Fibroblast of upper back skin (primary cell): ENCODE results near the gene LRBA.
A peak's percentile ranks its signal among the peaks of the same experiment; 100 is the strongest.
"Not testable (repeated sequence)": the region's sequence is repeated elsewhere in the genome, so short reads cannot be mapped to it uniquely, and the experiment has no call there.

Experiments
- DNase-seq: peaks from one replicate; pipeline ENCODE4 v3.0.0-alpha.2; 2013

LRBA gene

DNA sequence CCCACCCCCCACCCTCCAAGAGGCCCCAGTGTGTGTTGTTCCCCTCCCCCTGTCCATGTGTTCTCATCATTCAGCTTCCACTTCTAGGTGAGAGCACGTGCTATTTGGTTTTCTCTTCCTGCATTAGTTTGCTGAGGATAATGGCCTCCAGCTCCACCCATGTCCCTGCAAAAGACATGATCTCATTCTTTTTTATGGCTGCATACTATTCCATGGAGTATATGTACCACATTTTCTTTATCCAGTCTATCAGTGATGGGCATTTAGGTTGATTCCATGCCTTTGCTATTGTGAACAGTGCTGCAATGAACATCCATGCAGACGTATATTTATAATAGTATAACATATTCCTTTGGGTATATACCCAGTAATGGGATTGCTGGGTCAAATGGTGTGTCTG is 628.7 kb downstream of the LRBA start:
- DNase-seq, result not testable (repeated sequence)

DNA sequence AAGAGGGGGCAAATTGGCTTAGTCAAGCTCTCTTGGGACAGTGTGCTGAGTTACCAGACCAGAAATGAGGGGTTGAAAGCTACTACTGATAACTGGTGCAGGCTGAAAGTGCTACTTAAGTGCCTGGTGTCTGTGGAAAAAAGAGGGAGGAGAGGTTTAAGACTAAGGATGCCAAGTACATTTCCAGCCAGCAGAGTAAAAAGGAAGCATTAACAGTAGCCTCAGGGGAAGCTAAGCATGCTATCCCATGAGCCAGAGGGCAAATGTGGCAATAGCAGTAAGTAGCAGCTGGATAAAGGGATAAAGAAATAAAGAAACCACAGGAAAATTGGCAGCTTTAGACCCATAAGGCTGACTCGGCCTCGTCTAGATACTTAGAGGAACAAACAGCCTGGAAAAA is 629.5 kb downstream of the LRBA start:
- DNase-seq, result peak; percentile 92

DNA sequence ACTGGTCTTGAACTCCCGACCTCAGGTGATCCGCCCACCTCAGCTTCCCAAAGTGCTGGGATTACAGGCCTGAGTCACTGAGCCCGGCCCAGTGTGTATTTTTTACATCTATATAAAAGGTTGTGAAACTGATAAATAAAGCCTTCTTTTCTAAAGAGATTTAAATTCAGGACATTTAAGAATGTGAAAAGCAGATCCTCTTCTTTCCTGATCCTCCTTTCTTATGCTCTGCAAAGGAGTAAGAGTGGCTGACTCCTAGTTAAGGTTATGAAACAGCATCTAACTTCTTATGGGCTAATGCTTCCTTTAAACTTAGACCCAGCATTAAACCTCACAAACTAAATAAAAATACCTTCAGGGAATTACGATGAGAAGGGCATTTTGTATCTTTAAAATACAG is 630.8 kb downstream of the LRBA start:
- DNase-seq, result no peak

GRCh38 chr4:150382028-150382427 is 633.1 kb downstream of the LRBA start:
- no peak for DNase-seq

DNA sequence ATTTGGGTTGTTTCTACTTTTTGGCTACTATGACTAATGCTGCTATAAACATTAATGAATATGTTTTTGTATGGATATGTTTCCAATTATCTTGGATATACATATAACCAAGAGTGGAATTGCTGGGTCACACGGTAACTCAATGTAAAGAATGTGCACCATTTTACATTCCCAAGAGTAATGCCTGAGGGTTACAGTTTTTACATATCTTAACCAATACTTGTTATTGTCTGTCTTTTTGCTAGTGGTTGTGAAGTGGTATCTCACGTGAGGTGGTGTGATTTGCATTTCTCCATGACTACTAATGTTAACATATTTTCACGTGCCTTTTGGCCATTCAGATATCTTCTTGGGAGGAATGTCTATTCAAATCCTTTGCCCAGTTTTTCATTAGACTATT is 633.5 kb downstream of the LRBA start:
- DNase-seq, result peak; percentile 64

DNA sequence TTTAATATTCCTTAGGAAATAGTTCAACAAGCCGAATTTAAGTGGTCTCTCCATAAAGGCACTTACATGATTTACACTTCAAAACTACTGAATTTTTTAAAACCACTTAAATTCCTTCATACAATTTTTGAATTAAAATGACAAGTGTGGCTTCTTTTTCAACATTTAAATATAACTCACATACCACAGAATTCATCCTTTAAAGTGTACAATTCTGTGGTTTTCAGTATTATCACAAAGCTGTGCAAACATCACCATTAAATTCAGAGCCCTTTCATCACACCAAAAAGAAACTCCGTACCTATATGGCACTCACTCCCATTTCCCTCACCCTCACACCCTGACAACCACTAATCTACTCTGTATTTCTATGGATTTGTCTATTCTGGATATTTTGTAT is 634.0 kb downstream of the LRBA start:
- peak; percentile 71 for DNase-seq

GRCh38 chr4:150379454-150379853 is 635.6 kb downstream of the LRBA start:
- peak; percentile 38 for DNase-seq

DNA sequence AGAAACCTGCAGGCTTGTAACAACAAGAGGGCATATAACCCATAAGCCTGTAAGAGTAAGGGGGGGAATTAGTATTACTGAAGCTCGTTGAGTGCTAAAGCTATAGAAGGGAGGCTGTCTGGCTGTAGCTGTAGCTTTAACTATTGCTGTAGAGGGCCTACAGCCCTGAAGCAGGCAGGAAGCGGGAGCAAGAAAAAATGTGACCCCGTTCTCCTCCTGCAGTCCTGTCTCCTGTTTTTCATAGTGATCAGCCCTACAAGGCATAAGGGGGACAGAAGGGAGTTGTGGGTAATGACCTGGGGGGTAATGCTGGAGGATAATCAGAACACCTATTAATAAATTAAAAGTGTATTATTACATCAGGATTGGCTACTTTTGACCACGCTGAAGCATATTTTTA is 640.1 kb downstream of the LRBA start:
- no peak for DNase-seq

GRCh38 chr4:150371869-150372268 is 643.2 kb downstream of the LRBA start:
- no peak for DNase-seq

- no peak for DNase-seq
Observed at GRCh38 chr4:150369434-150370380, 645.4 kb downstream of the LRBA start.

DNA sequence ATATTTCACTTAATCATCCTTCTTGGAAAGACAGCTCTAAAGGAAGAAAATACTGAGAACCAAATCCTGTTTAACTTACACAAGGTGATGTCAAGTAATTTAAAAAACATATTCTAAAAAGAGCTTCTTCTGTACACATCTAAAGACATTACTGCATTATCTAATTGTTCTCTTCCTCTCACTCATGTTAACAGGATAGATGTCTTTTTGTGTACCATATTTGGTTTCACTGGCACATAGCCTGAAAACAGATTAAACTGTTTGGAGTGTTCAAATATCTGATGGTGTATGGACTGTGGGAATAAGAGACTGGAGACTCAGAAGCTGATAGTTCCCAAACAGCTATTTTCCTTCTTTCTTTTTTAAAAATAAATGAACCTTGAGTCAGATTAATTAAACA is 646.4 kb downstream of the LRBA start:
- DNase-seq, result no peak

DNA sequence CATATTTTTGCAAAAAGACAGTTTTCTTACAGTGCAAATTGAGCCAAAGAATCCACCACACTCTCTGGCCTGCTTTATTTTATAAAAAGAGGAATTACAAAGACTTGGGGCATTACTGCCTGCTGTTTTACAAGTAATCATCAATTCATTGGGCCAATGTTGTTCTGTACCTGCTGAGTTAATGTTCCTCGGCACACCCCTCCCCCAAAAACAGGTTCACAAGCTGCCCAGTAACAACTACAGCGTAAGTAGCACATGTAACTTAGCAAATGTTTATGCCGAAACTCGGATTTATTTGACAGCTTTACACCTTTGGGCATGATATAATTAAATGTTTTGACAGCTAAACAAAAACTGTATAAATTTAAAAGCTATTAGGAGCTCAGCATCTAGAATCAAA is 647.8 kb downstream of the LRBA start:
- DNase-seq, result no peak

DNA sequence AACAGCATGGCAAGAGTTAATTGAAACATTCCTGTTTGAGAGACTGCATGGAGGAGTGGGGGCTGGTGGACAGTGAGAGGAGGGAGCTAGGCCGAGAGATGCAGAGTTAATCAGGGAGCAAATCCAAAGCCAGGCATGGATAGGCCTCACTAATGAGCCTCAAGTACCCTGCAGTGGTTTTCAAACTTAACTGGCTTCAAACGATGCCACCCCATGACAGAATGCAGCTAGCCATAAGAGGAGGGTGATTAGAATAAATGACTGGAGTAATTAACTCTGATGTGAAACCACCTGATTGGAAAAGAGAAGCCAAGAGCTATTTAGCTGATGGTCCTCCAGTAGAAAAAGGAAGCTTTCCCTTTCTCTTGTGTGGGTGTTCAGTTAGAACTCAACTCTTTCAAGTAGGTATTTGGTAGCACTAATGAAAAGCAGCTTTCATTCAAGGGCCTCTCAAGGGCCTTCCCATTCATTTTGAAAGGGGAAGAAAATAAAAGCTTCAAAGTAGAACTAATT is 648.5 kb downstream of the LRBA start:
- no peak for DNase-seq

DNA sequence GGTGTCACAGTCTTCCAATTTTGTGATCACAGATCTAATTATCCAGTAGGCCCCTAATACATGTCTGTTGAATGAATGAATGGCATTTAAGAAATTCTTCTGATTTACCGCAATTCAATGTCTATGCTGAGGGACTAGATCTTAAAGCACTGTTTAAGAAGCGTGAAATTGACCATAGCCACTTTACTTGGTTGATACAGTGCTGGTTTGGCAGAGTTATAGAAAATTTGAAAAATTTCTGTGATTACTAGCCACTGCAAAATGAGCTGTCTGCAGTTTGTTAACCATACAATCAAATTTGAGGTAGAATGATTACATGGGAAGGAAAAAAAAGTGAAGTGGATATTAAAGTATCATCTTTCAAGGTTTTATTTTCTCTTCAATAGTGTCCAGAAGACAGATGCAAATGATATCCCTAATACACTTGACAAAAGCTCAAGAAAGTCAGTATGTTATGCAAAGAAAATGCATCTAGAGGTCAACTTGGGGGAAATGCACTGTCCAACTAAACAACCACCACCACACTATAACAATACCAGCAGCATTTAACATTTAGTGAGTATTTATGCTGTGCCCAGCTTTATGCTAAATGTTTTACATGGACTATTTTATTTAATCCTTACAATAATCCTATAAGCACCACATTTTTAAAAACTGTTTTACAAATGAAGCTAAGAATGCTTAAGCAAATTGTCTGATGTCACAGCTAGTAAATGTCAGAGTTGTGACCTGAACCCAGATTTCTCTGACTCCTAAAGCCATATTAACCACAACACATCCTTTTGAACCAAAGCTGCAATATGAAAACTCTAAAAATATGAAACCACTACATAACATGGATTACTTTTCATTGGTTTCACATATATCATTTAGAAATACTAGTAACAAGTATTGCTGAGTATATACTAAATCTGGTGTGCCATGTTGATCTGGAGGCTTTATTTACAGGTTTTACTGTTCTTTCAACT is 651.1 kb downstream of the LRBA start:
- peak; percentile 40 for DNase-seq

DNA sequence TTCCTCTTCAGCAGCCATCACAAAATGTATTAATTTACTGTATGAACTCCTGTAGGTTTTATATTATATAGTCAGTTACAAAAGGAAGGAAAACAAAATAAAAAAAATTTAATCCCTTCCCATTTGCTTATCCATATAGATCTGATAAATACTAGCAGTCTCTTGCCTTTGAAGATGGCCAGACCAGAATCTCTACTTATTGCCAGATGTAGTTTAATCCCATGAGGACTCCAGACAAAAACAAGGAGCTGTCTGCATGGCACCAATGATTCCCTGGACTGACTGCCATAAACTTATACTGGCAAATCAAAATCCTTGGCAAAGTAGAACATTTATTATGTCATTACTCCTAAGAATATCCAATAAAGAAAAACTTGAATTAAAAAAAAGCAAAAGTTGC is 656.4 kb downstream of the LRBA start:
- no peak for DNase-seq

DNA sequence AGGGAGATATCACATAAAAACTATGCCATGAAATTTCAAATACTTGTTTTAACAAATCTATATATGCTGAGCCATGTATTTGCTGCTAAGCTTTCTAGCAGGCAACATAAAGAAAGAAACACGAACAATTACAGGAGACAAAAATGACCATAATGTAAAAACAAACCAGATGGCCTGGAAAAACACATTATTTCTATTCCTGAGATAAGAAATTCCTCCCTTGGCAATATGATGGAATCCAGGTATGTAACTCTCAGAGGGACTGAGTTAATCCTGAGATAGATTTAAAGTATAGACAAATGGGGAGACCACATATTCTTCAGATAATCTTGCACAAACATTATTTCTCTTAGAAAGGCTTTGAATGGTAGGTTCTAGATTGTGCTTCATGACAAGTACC is 657.3 kb downstream of the LRBA start:
- DNase-seq, result no peak

DNA sequence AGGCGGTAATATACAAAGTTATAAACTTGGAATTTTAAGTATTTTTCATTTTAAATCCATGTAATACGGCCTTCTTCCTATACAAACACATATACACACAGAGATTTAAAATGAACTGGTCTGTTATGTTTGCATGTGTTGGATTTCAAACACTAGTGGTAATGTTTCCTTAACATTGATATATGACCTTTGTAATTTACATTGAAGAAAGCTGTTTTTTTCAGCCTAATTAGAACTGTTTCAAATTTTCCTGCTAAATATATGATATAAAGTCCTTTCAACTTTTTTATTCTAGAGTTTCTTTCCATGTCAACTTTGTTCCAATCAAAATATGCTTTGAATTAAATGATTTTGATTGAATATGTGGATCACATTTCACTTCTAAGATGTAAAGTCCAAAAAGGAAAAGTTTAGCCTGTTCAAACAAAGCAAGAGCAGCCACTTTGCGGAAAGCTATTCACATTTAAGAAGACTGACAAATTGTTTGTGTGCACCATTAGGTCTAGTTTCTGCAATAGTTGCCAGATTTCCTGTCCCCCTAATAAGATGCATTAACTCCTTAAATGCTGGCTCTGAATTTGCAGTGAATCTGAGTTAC is 659.1 kb downstream of the LRBA start:
- DNase-seq, result no peak

DNA sequence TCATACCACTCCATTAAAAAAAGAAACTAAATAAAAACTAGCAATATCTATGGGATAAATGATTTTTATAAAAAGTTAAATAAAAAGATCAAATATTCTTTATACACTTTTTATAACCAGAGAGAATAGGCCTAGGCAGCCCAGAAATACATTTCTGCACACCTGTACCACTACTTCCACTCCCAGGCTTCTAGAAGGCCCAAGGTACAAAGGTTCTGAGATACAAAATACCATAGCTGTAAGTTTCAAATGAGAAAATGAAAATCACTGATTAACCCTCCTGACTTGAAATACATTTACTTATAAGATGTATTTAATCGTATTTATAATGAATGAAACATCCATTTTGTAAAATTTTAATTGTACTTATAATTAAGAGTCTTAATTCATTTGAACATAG is 659.7 kb downstream of the LRBA start:
- no peak for DNase-seq

DNA sequence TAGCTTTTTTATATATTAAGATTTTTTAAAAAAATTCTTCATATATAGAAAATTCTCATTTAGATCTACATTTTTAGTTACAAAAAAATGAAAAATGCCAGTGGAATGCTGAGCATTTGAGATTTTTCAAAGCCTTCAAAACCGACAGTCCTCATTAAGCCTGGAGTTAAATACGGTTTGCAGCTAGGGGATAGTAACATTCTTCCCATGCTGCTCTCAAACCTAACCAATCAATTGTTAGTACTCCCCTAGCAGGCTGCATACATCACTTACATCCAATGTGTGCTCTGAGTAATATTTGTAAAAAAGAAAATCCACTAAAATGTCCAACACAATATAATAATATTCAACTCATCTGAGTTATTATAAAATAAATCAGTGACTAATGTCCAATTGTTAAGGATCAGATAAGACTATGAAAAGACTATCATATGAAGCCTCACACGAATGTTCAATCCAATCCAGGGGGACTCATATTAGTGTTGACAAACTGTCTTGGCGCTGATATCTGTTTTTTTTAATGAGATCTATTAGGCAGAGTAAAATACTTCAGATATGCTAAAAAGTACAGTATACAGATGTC is 660.8 kb downstream of the LRBA start:
- no peak for DNase-seq

GRCh38 chr4:150348079-150348478 is 667.0 kb downstream of the LRBA start:
- DNase-seq, result peak; percentile 53

GRCh38 chr4:150345207-150345744 is 669.8 kb downstream of the LRBA start:
- DNase-seq, result no peak

GRCh38 chr4:150343796-150344195 is 671.3 kb downstream of the LRBA start:
- no peak for DNase-seq
